Panc1 (cell line): ENCODE data around the gene XKR3.

Source experiments
- REST ChIP-seq, 2 experiments: IDR thresholded peaks; 2 replicates each; pipeline ENCODE4 v1.6.1; 2011 to 2012; ENCODE audit warnings: low read depth in 2 of 2, control low read depth in 1 of 2, low read length in 1 of 2, mild to moderate bottlenecking in 1 of 2, moderate library complexity in 1 of 2; ENCODE audit not compliant: insufficient read depth in 1 of 2
- TF ChIP-seq, protein P1 (sequence below): fragments of 450-650 bp; IDR thresholded peaks from 2 replicates; pipeline ENCODE4 v1.5.1; 2017; ENCODE audit warnings: mild to moderate bottlenecking

DNA sequence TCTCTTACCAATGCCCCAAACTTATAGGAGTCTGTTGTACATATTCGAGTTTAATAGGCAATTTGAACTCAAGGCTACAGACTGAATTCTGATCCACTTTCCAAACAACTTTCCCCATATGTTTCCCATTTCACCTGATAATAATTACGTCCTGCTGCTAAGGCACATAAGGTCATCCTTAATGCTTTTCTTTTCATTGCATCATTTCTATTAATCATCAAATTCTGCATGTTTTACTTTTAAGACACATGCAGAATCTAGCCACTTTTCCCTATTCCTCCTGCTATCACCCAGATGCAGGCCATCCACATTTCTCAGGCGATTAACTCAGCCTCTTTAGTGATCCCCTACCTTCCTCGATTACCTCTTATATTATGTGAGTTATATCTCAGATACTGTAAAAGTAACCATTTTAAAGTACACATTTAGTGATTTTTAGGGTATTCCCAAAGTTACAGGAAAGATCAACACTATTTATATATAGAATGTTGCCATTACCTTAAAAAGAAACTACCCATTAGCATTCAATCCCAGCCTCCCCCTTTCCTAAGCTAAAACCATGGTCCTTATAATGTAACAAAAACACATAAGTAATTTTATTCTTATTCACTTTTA lies 14.9 kb downstream of the XKR3 start:
- TF ChIP-seq, protein P1, sequence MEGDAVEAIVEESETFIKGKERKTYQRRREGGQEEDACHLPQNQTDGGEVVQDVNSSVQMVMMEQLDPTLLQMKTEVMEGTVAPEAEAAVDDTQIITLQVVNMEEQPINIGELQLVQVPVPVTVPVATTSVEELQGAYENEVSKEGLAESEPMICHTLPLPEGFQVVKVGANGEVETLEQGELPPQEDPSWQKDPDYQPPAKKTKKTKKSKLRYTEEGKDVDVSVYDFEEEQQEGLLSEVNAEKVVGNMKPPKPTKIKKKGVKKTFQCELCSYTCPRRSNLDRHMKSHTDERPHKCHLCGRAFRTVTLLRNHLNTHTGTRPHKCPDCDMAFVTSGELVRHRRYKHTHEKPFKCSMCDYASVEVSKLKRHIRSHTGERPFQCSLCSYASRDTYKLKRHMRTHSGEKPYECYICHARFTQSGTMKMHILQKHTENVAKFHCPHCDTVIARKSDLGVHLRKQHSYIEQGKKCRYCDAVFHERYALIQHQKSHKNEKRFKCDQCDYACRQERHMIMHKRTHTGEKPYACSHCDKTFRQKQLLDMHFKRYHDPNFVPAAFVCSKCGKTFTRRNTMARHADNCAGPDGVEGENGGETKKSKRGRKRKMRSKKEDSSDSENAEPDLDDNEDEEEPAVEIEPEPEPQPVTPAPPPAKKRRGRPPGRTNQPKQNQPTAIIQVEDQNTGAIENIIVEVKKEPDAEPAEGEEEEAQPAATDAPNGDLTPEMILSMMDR = no peak
- no peak for TF ChIP-seq REST (IDR thresholded peaks at IDR 0.05; ENCODE audit: insufficient read depth in 1 of 2, low read depth in 2 of 2, low read length in 1 of 2)
